ENCODE results near the gene BBLN.

The BBLN gene

GRCh38 chr9:128203024-128203706, 43.1 kb downstream of the BBLN start, which contains the start of gene DNM1:
DNM1 (plus strand) TSS chr9:128203379; CDS start chr9:128203471, 92 bp downstream.
- Histone ChIP-seq H3K27ac (ENCODE audit: low read depth, low read length) (no peak within 1 kb of the TSS), H3K9me2 (replicated peaks; ENCODE audit: control insufficient read depth, low read length) (no peaks in the 10 kb centered on the region), H3K9me3 (ENCODE audit: control insufficient read depth, insufficient read depth, low read length) (no peaks in the 10 kb centered on the region), H4K20me1 (ENCODE audit: control insufficient read depth, insufficient read depth, low read depth, low read length) (no peaks in the 10 kb centered on the region), H3K4me3 (ENCODE audit: low read length) (peak within 1 kb of the TSS; percentile 72), H3K4me1 (ENCODE audit: control insufficient read depth, low read length) (peaks cover 16% of the 10 kb centered on the region), H3F3A (ENCODE audit: control insufficient read depth, insufficient read depth) (no peaks in the 10 kb centered on the region), H3K36me3 (ENCODE audit: control insufficient read depth, low read length) (no peaks in the 10 kb centered on the region), H3K4me2 (ENCODE audit: low read length) (peak within 1 kb of the TSS; percentile 79), H3K79me2 (ENCODE audit: control insufficient read depth, low read length) (no peaks in the 10 kb centered on the region), H3K27me3 (ENCODE audit: control insufficient read depth, low read length) (peaks cover 37% of the 10 kb centered on the region)
- TF ChIP-seq CTCF (IDR thresholded peaks at IDR 0.05; ENCODE audit: low read depth, low read length, poor library complexity, severe bottlenecking) (peak; percentile 52), EZH2phosphoT487 (IDR thresholded peaks at IDR 0.05; ENCODE audit: borderline replicate concordance, low read length) (0 out of 2 replicates have a peak, but pooled peaks have one; percentile 13)

GRCh38 chr9:128203707-128204551, 43.9 kb downstream of the BBLN start:
- Histone ChIP-seq H3K27ac (ENCODE audit: low read depth, low read length) (no peak overlapping the region), H3K9me2 (replicated peaks; ENCODE audit: control insufficient read depth, low read length) (no peaks in the 10 kb centered on the region), H3K4me1 (ENCODE audit: control insufficient read depth, low read length) (peaks cover 16% of the 10 kb centered on the region), H4K20me1 (ENCODE audit: control insufficient read depth, insufficient read depth, low read depth, low read length) (no peaks in the 10 kb centered on the region), H3K27me3 (ENCODE audit: control insufficient read depth, low read length) (peaks cover 40% of the 10 kb centered on the region), H3K36me3 (ENCODE audit: control insufficient read depth, low read length) (no peaks in the 10 kb centered on the region), H3K79me2 (ENCODE audit: control insufficient read depth, low read length) (no peaks in the 10 kb centered on the region), H3K4me3 (ENCODE audit: low read length) (peak overlapping the region; percentile 72), H3F3A (ENCODE audit: control insufficient read depth, insufficient read depth) (no peaks in the 10 kb centered on the region), H3K4me2 (ENCODE audit: low read length) (peak overlapping the region; percentile 79), H3K9me3 (ENCODE audit: control insufficient read depth, insufficient read depth, low read length) (no peaks in the 10 kb centered on the region)
- TF ChIP-seq EZH2phosphoT487 (IDR thresholded peaks at IDR 0.05; ENCODE audit: borderline replicate concordance, low read length) (peak; percentile 85; the same call in 1 of the 2 replicates), CTCF (IDR thresholded peaks at IDR 0.05; ENCODE audit: low read depth, low read length, poor library complexity, severe bottlenecking) (no peak)

DNA sequence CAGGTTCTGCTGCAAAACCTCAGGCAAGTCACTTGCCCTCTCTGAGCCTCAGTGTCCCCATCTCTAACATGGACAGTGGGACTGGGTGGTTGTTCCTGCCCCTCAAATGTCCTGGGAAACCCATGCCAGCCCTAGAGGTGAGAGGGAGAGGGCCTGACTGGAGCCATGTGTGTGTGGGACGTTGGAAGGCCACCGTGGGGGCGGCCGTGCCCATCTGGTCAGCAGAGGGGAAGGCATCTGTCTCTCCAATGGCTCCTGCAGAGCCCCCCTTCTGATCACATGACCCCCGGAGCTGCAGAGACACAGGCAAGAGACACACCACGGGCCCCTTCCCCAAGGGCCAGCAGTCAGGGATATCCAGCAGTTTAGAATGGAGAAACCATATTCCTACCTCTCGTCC, 44.8 kb downstream of the BBLN start:
- no peak overlapping the region for H3K4me2 ChIP-seq (ENCODE audit: low read length)

More for the DNA sequence above, 44.8 kb downstream of the BBLN start:
- no peaks in the 10 kb centered on the region for H3K9me3 ChIP-seq (ENCODE audit: control insufficient read depth, insufficient read depth, low read length)
- no peak overlapping the region for H3K4me3 ChIP-seq (ENCODE audit: low read length)
- no peaks in the 10 kb centered on the region for H3K79me2 ChIP-seq (ENCODE audit: control insufficient read depth, low read length)
- H3K27me3 ChIP-seq (ENCODE audit: control insufficient read depth, low read length): peaks cover 43% of the 10 kb centered on the region
- H3F3A ChIP-seq (ENCODE audit: control insufficient read depth, insufficient read depth): no peaks in the 10 kb centered on the region
- H3K4me1 ChIP-seq (ENCODE audit: control insufficient read depth, low read length): peaks cover 16% of the 10 kb centered on the region
- no peak overlapping the region for H3K27ac ChIP-seq (ENCODE audit: low read depth, low read length)
- H3K9me2 ChIP-seq (replicated peaks; ENCODE audit: control insufficient read depth, low read length): no peaks in the 10 kb centered on the region
- TF ChIP-seq EZH2phosphoT487 (IDR thresholded peaks at IDR 0.05; ENCODE audit: borderline replicate concordance, low read length) (no peak), CTCF (IDR thresholded peaks at IDR 0.05; ENCODE audit: low read depth, low read length, poor library complexity, severe bottlenecking) (no peak)
- H3K36me3 ChIP-seq (ENCODE audit: control insufficient read depth, low read length): no peaks in the 10 kb centered on the region
- H4K20me1 ChIP-seq (ENCODE audit: control insufficient read depth, insufficient read depth, low read depth, low read length): no peaks in the 10 kb centered on the region

Data from DOHH2 (cell line).